ENCODE measurements around the gene ZBTB9. TPM values are rescaled to one million over a fixed set of nuclear protein-coding genes. Genes with fewer than 3 reads are reported as not detected.

ZBTB9 gene
- total RNA-seq, 1 donor from 2014 or later = 10.4 TPM

DNA sequence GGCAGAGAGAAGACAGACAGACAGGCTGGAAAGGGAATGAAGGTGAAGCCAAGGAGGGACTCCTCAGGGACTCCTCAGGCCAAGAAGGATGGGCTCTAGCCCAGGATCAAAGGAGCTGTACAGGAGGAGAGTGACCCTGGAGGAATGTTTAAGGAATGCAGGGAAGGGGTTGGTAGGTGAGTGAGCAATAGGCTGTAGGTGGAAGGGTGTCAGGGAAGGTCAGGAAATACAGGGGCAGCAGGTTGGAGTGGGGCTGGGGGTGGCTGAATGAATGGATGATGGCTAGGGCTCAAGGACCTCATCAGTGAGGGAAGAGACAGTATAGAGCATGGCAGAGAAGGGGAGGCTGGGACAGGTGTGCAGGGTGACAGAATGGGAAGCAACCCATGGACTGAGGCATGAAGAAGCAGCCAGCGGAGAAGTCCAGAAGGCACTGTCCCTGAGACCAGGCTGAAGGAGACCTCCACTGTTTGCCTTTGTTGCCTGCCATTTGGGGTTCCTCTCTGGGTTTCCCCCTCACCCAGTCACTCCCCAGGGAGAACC, 21.3 kb upstream of the ZBTB9 start:
- DNase-seq (ENCODE audit: low spot score) = no peak

DNA sequence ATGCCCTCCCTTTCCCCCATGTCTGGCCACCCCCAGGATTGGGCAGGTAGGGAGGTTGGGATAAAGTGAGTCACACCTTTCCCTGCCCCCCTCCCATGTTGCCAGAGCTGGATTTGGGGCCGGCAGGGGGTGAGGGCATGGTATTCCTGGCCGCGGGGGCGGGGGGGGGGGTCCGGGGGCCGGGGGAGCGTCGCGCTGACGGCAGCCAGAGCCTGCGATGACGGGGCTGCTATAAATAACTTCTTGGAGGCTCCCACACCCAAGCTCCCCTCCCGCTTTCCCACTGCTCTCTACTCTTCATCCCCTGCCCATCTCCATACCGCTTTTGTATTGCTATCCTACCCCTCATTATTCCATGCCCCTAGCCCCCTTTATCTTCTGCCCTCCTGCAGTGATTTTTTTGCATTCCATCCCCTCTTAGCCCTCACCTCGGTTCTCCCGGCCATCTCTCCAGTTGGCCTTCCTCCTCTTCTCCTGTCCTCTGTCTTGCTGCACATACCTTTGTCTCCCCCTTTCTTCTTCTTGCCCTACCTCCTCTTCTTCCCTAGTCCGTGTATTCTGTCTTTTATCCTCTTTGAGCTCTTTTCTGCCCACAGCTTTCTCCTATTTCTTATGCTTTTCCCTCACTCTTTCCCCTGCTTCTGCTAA, 20.7 kb upstream of the ZBTB9 start:
- DNase-seq (ENCODE audit: low spot score) = peak; percentile 70

DNA sequence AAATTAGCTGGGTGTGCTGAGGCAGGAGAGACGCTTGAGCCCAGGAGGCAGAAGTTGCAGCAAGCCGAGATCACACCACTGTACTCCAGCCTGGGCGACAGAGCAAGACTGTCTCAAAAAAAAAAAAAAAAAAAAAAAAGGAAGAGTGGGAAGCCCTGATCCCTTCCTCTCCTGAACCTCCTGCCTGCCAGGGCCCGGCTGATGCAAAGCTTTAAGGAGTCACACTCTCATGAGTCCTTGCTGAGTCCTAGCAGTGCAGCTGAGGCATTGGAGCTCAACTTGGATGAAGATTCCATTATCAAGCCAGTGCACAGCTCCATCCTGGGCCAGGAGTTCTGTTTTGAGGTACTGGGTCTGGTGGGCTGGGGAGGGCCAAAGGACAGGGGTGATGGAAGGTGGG, 19.4 kb upstream of the ZBTB9 start:
- DNase-seq (ENCODE audit: low spot score) = no peak

DNA sequence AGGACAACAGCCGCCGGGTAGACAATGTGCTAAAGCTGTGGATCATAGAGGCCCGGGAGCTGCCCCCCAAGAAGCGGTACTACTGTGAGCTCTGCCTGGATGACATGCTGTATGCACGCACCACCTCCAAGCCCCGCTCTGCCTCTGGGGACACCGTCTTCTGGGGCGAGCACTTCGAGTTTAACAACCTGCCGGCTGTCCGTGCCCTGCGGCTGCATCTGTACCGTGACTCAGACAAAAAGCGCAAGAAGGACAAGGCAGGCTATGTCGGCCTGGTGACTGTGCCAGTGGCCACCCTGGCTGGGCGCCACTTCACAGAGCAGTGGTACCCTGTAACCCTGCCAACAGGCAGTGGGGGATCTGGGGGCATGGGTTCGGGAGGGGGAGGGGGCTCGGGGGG, 16.7 kb upstream of the ZBTB9 start:
- no peak for DNase-seq (ENCODE audit: low spot score)

GRCh38 chr6:33438978-33439594, 15.3 kb upstream of the ZBTB9 start:
- no peak for DNase-seq (ENCODE audit: low spot score)

DNA sequence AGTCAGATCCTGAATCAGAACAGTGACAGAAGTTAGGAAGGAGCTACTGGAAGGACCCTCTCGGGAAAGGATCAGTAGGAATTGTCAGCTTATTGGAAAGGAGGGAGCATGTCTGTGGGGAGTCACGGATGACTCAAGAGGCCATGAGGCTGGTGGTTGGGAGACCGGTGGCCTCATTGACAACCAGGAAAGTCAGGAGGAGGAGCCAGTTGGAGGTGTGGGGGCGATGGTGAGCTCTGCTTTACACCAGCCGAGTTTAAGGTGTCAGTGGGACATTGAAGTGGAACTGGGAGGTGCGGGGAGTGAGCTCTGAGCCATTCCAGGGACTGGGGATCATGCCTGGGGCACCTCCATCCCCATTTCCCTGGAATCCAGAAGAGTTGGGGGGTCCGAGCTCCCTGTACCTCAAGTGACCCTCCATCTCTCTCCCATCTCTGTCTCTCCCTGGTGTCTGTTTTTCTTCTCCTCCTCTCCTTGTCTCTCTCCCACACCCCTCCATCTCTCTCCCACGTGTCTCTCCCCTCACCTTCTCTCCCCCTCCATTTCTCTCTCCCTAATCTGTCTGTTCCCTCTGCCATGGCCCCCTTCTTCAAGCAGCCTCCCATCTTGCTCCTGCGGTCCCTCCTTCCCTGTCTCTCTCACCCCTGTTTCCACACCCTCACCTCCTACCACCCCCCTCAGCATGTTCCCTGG, 14.3 kb upstream of the ZBTB9 start:
- no peak for DNase-seq (ENCODE audit: low spot score)

DNA sequence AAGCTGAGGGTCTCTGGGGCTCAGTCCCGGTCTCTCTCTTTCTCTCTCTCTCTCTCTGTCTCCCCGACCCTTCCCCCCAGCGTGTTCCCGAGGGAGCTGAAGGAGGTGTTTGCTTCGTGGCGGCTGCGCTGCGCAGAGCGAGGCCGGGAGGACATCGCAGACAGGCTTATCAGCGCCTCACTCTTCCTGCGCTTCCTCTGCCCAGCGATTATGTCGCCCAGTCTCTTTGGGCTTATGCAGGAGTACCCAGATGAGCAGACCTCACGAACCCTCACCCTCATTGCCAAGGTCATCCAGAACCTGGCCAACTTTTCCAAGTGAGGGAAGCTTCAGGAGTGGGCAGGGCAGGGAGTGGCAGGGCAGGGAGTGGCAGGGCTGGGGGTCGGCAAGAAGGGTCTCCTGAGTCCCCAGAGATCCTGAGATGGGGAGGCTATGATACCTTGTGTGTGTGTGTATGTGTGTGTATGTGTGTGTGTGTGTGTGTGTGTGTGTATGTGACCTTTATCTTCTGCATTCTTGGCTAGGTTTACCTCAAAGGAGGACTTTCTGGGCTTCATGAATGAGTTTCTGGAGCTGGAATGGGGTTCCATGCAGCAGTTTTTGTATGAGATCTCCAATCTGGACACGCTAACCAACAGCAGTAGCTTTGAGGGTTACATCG, 13.6 kb upstream of the ZBTB9 start:
- no peak for DNase-seq (ENCODE audit: low spot score)

- no peak for DNase-seq (ENCODE audit: low spot score)
These were observed 12.9 kb upstream of the ZBTB9 start for GRCh38 chr6:33441457-33441856.

- DNase-seq (ENCODE audit: low spot score) = no peak
These were observed 12.1 kb upstream of the ZBTB9 start for GRCh38 chr6:33442283-33442682.

- no peak for DNase-seq (ENCODE audit: low spot score)
These were observed 11.4 kb upstream of the ZBTB9 start for GRCh38 chr6:33443025-33443424.

GRCh38 chr6:33443619-33444504, 10.5 kb upstream of the ZBTB9 start:
- DNase-seq (ENCODE audit: low spot score) = no peak

DNA sequence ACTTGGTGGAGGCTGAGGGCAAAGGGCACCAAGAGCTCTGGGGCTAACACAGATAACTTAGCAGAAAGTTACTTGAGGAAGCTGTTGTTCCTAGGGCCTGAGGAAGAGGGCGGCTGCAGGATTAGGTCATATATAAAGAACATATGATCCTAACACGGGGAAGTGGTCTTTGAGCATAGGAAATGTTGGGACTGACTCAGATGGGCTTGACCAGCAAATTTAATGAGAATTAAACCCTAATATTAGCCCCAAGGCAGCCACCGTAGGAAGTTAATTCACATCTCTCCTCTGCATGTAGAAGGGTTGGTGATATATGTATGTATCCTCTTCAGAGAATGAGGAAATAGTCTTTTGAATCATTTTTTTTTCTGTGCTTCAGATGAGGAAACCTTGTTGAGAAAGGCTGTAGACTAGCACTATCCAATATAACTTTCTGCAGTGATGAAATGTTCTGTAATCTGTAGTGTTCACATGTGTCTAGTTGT, 9.2 kb upstream of the ZBTB9 start:
- DNase-seq (ENCODE audit: low spot score) = no peak

DNA sequence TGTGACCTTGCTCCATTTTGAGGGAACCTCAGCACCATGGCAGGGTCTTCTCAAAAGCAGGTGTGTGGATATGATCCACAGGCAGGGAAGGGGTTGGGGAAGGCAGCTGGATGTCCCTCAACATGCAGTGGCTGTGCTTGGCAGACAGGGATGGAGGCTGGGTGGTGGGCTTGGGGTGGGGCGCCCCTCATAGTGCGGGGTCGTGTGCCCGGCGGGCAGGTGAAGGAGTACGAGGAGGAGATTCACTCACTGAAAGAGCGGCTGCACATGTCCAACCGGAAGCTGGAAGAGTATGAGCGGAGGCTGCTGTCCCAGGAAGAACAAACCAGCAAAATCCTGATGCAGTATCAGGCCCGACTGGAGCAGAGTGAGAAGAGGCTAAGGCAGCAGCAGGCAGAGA, 8.0 kb upstream of the ZBTB9 start:
- no peak for DNase-seq (ENCODE audit: low spot score)

DNA sequence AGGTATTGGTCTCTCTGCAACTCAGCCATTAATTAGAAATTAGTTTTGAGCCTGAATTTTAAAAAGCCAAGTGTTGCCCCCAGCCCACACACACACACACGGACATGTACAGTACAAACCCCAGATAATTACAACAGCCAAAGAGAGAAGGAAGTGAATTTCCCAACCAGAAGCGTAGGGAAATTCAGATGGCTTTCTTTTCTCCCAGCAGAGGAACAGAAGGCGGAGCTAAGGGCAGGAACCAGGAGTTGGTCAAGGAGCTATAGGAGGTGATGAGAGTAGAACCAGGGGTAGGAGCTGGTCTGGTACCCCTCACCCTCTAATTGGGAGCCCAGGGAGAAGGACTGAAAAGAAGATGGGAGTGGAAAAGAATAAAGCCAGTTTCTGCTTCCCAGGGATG, 3.9 kb upstream of the ZBTB9 start:
- DNase-seq (ENCODE audit: low spot score) = no peak

GRCh38 chr6:33451606-33452005, 2.8 kb upstream of the ZBTB9 start:
- no peak for DNase-seq (ENCODE audit: low spot score)

DNA sequence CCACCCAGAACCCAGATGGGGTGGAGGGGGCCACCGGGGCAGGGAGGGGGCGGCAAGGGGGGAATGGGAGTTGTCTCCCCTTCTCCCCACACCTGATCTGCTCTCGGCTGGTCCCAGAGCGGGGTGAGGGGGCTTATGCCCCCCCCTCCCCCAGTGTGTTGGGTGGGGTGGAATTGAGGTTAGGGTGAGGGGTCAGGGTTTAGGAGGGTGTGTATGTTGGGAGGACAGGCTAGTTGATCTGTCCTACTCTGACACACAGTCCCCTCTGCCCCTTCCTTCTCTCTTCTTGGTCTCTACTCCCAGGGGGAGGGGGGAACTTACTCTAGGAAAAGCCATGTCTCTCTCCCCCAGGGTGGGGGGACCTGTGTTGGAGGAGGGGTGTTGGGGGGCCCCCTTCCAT, 1.9 kb upstream of the ZBTB9 start:
- DNase-seq (ENCODE audit: low spot score) = no peak

GRCh38 chr6:33453393-33454008, 875 bp upstream of the ZBTB9 start:
- no peak for DNase-seq (ENCODE audit: low spot score)

GRCh38 chr6:33455051-33455450, 675 bp downstream of the ZBTB9 start:
- DNase-seq (ENCODE audit: low spot score) = no peak

- DNase-seq (ENCODE audit: low spot score) = no peak
These were observed 1.8 kb downstream of the ZBTB9 start for GRCh38 chr6:33456156-33456555.

GRCh38 chr6:33458676-33459075, 4.3 kb downstream of the ZBTB9 start:
- DNase-seq (ENCODE audit: low spot score) = no peak

GRCh38 chr6:33459226-33459625, 4.8 kb downstream of the ZBTB9 start:
- no peak for DNase-seq (ENCODE audit: low spot score)
